Heart left ventricle (tissue), 13 donors: ENCODE results near the gene RUBCNL.

ENCODE experiments used
- POLR2A ChIP-seq, 2 donors: fragments of 450-650 bp; IDR thresholded peaks; one replicate each; pipeline ENCODE4 v1.6.1; 2017; ENCODE audit warnings: antibody characterized with exemption in 2 of 2, mild to moderate bottlenecking in 2 of 2, moderate library complexity in 2 of 2
- TF ChIP-seq, protein P1 (sequence below), 12 donors: fragments of 200-600 bp; sonication (generic) in 4 of 12; IDR thresholded peaks; one replicate each; pipeline versions ENCODE4 v1.5.0 to v1.8.0; 2018 to 2022; ENCODE audit warnings: antibody characterized with exemption in 12 of 12, mild to moderate bottlenecking in 5 of 12
- donor health status: ischemic (EF 13 %, LVEDD 7.1; RV severe dilation, severe dysfunction).
- donor health status: DM: no; HTN: yes; CAD: no.
- donor health status: DM: no; HTN: no; CAD: no.
- donor health status: ischemic (EF 25% LVEDD 6.9; RV normal size, moderate dysfunction).
- donor health status: ischemic (EF 25% LVEDD 5.7; RV mildly dilated, moderate dysfunction).
- donor health status: ischemic (EF 35%, LVEDD 5.7; RV mildly dilated, moderate dysfunction).
- donor health status: nonischemic (EF 11% LVEDD 7.7; RV severe dilation, severe dysfunction).
- donor health status: DM: yes; HTN: yes; CAD: no.
- donor health status: PGD.
- donor health status: ischemic (EF 29% LVEDD 5.4; RV normal size, mild dysfunction).
- donor health status: nonischemic (EF 23%, LVEDD 6.1; RV moderate dilation, normal function).

DNA sequence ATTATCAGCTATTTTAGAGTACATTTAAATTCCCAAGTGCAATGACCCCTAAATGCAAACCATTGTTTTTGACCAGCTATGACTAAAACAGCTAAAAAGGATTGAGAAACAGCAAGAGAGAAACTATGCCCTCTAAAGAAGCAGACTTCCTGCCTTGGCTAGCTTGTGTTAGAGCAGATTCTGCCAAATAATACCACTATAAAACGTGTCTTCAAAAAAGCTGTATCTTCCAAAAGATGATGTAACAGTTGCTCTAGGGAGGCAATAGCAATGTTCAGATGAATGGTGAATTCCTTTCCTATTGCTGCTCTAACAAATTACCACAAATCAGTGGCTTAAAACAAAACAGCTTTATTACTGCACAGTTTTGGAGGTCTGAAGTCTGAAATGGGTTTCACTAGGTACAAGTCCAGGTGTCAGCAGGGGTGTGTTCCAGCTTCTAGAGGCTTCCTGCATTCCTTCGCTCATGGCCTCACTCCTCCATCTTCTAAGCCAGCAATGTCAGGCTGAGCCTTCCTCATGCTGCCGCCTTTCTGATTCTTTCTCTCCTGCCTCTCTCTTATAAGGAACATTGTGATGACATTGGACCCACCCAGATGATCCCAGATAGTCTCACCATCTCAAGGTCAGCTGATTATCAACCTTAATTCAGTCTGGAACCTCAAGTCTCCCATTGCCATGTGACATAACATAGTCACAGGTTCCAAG, 90.8 kb downstream of the RUBCNL start:
- TF ChIP-seq POLR2A (IDR thresholded peaks at IDR 0.05) = no peak
- TF ChIP-seq, protein P1, sequence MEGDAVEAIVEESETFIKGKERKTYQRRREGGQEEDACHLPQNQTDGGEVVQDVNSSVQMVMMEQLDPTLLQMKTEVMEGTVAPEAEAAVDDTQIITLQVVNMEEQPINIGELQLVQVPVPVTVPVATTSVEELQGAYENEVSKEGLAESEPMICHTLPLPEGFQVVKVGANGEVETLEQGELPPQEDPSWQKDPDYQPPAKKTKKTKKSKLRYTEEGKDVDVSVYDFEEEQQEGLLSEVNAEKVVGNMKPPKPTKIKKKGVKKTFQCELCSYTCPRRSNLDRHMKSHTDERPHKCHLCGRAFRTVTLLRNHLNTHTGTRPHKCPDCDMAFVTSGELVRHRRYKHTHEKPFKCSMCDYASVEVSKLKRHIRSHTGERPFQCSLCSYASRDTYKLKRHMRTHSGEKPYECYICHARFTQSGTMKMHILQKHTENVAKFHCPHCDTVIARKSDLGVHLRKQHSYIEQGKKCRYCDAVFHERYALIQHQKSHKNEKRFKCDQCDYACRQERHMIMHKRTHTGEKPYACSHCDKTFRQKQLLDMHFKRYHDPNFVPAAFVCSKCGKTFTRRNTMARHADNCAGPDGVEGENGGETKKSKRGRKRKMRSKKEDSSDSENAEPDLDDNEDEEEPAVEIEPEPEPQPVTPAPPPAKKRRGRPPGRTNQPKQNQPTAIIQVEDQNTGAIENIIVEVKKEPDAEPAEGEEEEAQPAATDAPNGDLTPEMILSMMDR (IDR thresholded peaks at IDR 0.05) = no peak
